Epithelial cell of alveolus of lung (primary cell): Measurements from ENCODE around the gene RALGDS. TPM values are rescaled to one million over a fixed set of nuclear protein-coding genes. Genes with fewer than 3 reads are reported as not detected.

Experiments
- total RNA-seq: library from RNA; depleted of rRNA; stranded (reverse); fragments of >200 nt; gene quantifications from 2 replicates; pipeline ENCODE4 v1.2.1, GENCODE V29; 2015

Gene RALGDS
- total RNA-seq: 14.9 and 17.5 TPM in 2 replicates

DNA sequence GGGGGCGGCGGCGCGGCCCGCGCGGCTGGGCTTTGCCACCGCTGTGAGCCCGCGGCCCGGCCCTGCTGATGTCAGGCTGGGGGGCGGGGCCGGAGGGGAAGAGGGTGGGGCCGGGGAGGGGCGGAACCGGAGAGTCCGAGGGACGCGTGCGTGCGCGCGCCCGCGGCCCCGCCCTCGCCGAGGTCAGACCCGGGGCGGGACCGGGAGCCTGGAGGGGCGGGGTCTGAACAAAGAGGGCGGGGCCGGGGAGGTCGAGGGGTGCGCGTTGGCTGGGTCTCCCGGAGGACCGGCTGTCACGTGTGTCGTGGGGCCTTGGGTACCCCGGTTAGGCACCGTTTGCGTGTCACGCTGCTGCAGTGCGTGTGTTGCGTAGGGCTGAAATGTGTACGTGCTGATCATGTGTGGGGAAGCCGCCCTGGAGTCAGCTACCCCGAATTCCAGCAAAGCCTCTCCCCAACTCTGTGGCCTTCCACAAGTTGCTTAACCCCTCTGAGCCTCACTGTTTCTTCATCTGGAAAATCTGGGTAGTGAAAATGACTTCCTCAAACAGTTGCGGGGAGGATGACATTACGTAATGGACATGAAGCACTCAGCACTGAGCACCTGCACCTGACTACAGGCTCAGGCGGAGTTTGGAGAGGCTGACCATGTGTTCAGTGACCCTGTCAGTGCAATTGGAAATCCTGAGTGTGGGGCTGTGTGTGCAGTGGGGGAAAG, at the start of gene RALGDS:
Gene RALGDS, minus strand, starts transcription at position 43 of the 717 bp plus-strand sequence. CDS start 86 bp downstream, outside the sequence.

DNA sequence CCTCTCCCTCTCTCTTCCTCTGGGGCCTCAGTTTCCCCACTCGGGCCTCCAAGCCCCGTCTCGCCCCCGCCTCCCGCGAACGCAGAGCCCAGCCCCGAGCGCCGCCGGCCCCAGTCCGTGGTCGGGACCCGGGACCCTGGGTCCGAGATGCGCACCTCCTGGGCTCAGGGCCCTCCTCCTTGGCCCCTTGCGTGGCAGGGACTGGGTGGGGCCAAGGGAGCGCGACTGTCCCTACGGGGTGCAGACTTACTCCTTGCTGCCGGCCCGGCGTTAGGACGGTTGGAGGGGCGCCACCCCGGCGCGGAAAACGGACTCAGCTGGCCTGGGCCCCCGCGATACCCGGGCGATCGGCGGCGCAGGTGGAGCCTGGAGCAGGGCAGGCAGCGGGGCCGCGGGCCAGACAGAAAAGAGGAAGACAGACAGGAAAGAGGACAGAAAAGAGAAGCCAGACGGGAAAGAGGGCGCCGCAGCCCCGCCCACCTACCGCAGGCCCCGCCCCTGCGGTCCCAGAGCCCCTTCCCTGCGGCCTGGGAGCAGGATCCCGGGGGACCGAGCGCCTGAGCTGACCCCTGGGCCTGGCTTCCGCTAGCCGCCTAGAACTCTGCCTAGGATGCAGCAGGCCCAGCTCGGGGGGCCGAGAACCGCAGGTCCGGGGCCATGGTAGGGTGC, 42.6 kb upstream of the RALGDS start, which contains the start of gene GBGT1:
Gene GBGT1, minus strand, starts transcription at position 411 of the 669 bp plus-strand sequence. CDS start 1,502 bp downstream, outside the sequence.

DNA sequence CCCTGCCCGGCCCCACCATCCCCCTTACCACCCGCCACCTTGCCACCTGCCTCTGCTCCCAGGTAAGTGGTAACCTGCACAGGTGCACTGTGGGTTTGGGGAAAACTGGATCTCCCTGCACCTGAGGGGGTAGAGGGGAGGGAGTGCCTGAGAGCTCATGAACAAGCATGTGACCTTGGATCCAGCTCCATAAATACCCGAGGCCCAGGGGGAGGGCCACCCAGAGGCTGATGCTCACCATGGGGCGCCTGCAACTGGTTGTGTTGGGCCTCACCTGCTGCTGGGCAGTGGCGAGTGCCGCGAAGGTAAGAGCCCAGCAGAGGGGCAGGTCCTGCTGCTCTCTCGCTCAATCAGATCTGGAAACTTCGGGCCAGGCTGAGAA, 59.3 kb downstream of the RALGDS start, which contains the start of gene CEL:
Gene CEL, plus strand, starts transcription at position 218 of the 382 bp plus-strand sequence. Its CDS starts 22 bp downstream, at position 240.

Other genes with a start within 250 kb of the RALGDS start
- gene AK8, start 243.0 kb downstream of the RALGDS start, total RNA-seq: 0.13 and 0.88 TPM in 2 replicates
- 3.2 and 14.8 TPM in 2 replicates for gene SPACA9, start 242.3 kb downstream of the RALGDS start, total RNA-seq
- gene TSC1, start 176.6 kb downstream of the RALGDS start, total RNA-seq: 14.7 and 20.8 TPM in 2 replicates
- gene GFI1B, start 142.5 kb downstream of the RALGDS start, total RNA-seq: not detected in 2 replicates
- 45.9 and 62.1 TPM in 2 replicates for gene GTF3C5, start 90.2 kb downstream of the RALGDS start, total RNA-seq
- 0.52 and 1.1 TPM in 2 replicates for gene CEL, start 59.3 kb downstream of the RALGDS start, total RNA-seq
- gene GBGT1, start 42.7 kb upstream of the RALGDS start, total RNA-seq: 5.7 and 15.4 TPM in 2 replicates
- gene OBP2B, start 88.0 kb upstream of the RALGDS start, total RNA-seq: not detected in 2 replicates
- not detected in 2 replicates for gene ABO, start 154.0 kb upstream of the RALGDS start, total RNA-seq
- gene SURF6, start 214.9 kb upstream of the RALGDS start, total RNA-seq: 12.8 and 18.4 TPM in 2 replicates
- gene MED22, start 226.9 kb upstream of the RALGDS start, total RNA-seq: 19.3 and 20.9 TPM in 2 replicates
- 3,220 and 5,278 TPM in 2 replicates for gene RPL7A, start 227.0 kb upstream of the RALGDS start, total RNA-seq
- gene SURF1, start 235.2 kb upstream of the RALGDS start, total RNA-seq: 37.9 TPM in 2 replicates
- 10.0 and 14.5 TPM in 2 replicates for gene SURF2, start 235.3 kb upstream of the RALGDS start, total RNA-seq